Measurements from ENCODE around the gene SAMHD1.
"Not testable (repeated sequence)": the region's sequence is repeated elsewhere in the genome, so short reads cannot be mapped to it uniquely, and the experiment has no call there.

SAMHD1 gene

GRCh38 chr20:36906086-36906485, 45.4 kb downstream of the SAMHD1 start:
- not testable (repeated sequence) for DNase-seq

GRCh38 chr20:36905566-36905965, 45.9 kb downstream of the SAMHD1 start:
- DNase-seq = not testable (repeated sequence)

GRCh38 chr20:36904690-36905089, 46.8 kb downstream of the SAMHD1 start:
- DNase-seq = no peak

GRCh38 chr20:36895036-36895435, 56.5 kb downstream of the SAMHD1 start:
- DNase-seq = no peak

GRCh38 chr20:36893801-36894200, 57.7 kb downstream of the SAMHD1 start:
- no peak for DNase-seq

- DNase-seq = no peak
Observed at GRCh38 chr20:36891211-36891610, 60.3 kb downstream of the SAMHD1 start.

GRCh38 chr20:36890586-36890985, 60.9 kb downstream of the SAMHD1 start:
- no peak for DNase-seq

- no peak for DNase-seq
Observed at GRCh38 chr20:36888880-36889516, 62.5 kb downstream of the SAMHD1 start.

- no peak for DNase-seq
Observed at GRCh38 chr20:36887752-36888090, 63.8 kb downstream of the SAMHD1 start.

GRCh38 chr20:36886859-36887751, 64.4 kb downstream of the SAMHD1 start:
- DNase-seq = peak; percentile 17

GRCh38 chr20:36885356-36885755, 66.2 kb downstream of the SAMHD1 start:
- DNase-seq = no peak

- no peak for DNase-seq
Observed at GRCh38 chr20:36883977-36884535, 67.5 kb downstream of the SAMHD1 start.

- no peak for DNase-seq
Observed at GRCh38 chr20:36881888-36882287, 69.6 kb downstream of the SAMHD1 start.

- no peak for DNase-seq
Observed at GRCh38 chr20:36881331-36881730, 70.2 kb downstream of the SAMHD1 start.

GRCh38 chr20:36880741-36881250, 70.7 kb downstream of the SAMHD1 start:
- DNase-seq = no peak

GRCh38 chr20:36878941-36879340, 72.6 kb downstream of the SAMHD1 start:
- no peak for DNase-seq

- DNase-seq = no peak
Observed at GRCh38 chr20:36876473-36876833, 75.1 kb downstream of the SAMHD1 start.

- DNase-seq = no peak
Observed at GRCh38 chr20:36875702-36876472, 75.6 kb downstream of the SAMHD1 start, which contains the start of gene TLDC2. Gene TLDC2 (plus strand): TSS chr20:36876138. CDS start chr20:36876175, 37 bp downstream.

- DNase-seq = not testable (repeated sequence)
Observed at GRCh38 chr20:36875093-36875492, 76.4 kb downstream of the SAMHD1 start.

- peak; percentile 34 for DNase-seq
Observed at GRCh38 chr20:36873498-36874189, 77.9 kb downstream of the SAMHD1 start.

- DNase-seq = no peak
Observed at GRCh38 chr20:36872852-36873251, 78.7 kb downstream of the SAMHD1 start.

Measured in GF-D8 (cell line).